Suprapubic skin (tissue), 4 donors: ENCODE data around the gene GFI1B.

Experiments
- CTCF ChIP-seq, 2 donors: fragments of 200-600 bp in 1 of 2; fragments of 450-650 bp in 1 of 2; sonication (generic) in 1 of 2; IDR thresholded peaks; one replicate each; pipeline ENCODE4 v1.5.1; 2016 to 2019; ENCODE audit warnings: antibody characterized with exemption in 2 of 2, mild to moderate bottlenecking in 1 of 2, moderate library complexity in 1 of 2
- EP300 ChIP-seq: sonication (generic); formaldehyde crosslinking; IDR thresholded peaks from one replicate; pipeline ENCODE4 v1.6.1; 2017; ENCODE audit warnings: antibody characterized with exemption
- POLR2A ChIP-seq, 2 donors: fragments of 450-650 bp; IDR thresholded peaks; one replicate each; pipeline ENCODE4 v1.6.1; 2017; ENCODE audit warnings: antibody characterized with exemption in 2 of 2, mild to moderate bottlenecking in 2 of 2, moderate library complexity in 2 of 2
- POLR2AphosphoS5 ChIP-seq, 3 donors: sonication (generic); formaldehyde crosslinking; IDR thresholded peaks; one replicate each; pipeline ENCODE4 v1.6.1; 2017; ENCODE audit warnings: antibody characterized with exemption in 3 of 3

GRCh38 chr9:132978112-132978450 lies 413 bp upstream of the GFI1B start:
- TF ChIP-seq CTCF (IDR thresholded peaks at IDR 0.05): no peak
- no peak for TF ChIP-seq POLR2AphosphoS5 (IDR thresholded peaks at IDR 0.05)
- no peak for TF ChIP-seq POLR2A (IDR thresholded peaks at IDR 0.05)
- TF ChIP-seq EP300: no peak
